Stimulated activated CD4-positive, alpha-beta T cell treated with anti-CD3 and anti-CD28 coated beads, TNF-alpha, amount 100 ng/mL, for 24 hours (primary cell): Measurements from ENCODE around the gene SCARF2.
"Not testable (repeated sequence)": the region's sequence is repeated elsewhere in the genome, so short reads cannot be mapped to it uniquely, and the experiment has no call there.

ENCODE experiments used
- DNase-seq, 3 experiments: peaks; one replicate each; pipeline ENCODE4 v3.0.0-alpha.2; 2020; ENCODE audit warnings: low read depth in 3 of 3

The SCARF2 gene

GRCh38 chr22:20459862-20460261, 22.2 kb upstream of the SCARF2 start:
- no peak for DNase-seq

GRCh38 chr22:20459152-20459542, 21.5 kb upstream of the SCARF2 start:
- no peak for DNase-seq

DNA sequence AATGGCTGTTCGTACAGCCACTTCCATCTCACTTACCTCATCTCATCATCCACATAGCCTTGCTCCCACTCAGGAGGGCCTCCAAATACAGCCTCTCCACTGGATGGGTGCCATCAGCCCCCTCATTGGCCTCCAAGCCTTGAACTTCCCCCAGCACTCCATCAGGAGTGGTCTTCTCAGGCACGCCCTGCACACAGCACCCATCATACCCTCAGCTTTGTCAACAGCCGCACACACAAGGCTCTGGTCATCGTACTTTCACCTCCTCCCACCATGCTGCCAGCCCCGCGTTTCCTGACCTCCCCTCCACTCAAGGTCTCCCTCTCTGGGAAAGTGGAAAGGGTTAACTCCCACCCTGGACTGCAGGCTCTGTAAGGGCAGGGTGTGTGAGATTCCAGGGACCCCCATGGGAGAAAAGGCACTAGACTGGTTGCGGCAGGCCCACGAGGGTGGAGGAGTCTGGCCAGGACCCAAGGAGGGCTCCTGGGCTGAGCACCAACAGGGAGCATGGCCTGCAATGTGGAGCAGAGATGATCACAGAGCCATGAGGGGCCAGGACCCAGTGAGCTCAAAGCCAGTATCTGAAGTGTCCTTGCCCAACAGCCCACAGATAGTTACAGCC, 21.0 kb upstream of the SCARF2 start:
- DNase-seq, result no peak

DNA sequence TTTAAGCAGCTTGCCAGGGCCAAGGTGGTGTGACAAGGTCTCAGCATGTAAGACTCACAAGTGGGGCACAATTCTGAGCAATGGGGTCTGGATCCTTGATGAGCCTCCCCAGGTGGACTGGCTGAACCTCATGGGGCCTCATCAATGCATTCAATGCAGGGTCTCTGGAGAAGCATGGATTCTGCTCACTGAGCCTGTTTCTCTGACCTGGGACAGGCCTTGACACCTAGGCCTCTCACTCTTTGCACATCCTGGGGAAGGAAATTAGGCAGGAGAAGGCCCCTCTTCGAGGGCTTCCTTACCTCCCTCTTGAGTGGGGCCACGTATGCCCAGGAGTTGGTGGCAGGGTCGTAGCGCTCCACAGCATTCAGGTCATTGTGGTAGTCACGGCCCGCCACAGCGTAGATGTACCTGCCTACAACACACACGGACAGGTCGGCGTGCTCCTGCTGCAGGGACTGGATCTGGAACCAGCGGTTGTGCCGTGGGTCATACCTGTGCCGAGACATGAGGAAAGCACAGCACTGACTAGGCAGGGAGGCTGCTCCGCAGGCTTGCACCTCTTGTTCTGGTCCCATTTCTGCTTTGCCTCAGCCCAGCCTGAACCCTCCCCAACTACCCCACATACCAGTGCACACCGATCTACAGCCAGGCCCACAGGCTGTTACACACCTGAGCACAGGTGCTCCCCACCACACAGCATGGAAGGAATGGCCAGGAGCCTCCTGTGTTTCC, 20.0 kb upstream of the SCARF2 start:
- DNase-seq, result no peak

GRCh38 chr22:20456722-20457076, 19.1 kb upstream of the SCARF2 start:
- no peak for DNase-seq

GRCh38 chr22:20456064-20456721, 18.6 kb upstream of the SCARF2 start:
- DNase-seq, result peak; percentile 53 to 74 (median 59)

- DNase-seq, result no peak
These were observed 18.1 kb upstream of the SCARF2 start for GRCh38 chr22:20455709-20456063.

- DNase-seq, result no peak
These were observed 15.6 kb upstream of the SCARF2 start for GRCh38 chr22:20453222-20453621.

DNA sequence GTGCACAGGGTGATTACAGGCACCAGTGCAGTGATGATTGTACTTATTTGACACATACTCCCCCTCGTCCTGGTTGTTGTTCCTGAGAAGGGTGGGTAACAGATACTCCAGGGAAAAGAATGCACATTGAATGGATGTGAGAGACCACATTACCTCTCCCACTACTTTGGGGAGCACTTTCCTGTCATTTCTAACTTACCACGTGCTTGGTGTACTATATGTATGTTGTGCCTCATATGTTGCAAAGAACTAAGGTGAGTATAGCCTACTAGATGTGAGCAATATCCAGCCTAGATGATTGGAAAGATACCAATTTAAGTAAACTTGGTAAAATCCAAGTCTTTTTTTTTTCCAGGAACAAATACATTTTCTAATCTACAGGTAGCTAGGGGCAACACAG, 14.3 kb upstream of the SCARF2 start:
- DNase-seq, result no peak

DNA sequence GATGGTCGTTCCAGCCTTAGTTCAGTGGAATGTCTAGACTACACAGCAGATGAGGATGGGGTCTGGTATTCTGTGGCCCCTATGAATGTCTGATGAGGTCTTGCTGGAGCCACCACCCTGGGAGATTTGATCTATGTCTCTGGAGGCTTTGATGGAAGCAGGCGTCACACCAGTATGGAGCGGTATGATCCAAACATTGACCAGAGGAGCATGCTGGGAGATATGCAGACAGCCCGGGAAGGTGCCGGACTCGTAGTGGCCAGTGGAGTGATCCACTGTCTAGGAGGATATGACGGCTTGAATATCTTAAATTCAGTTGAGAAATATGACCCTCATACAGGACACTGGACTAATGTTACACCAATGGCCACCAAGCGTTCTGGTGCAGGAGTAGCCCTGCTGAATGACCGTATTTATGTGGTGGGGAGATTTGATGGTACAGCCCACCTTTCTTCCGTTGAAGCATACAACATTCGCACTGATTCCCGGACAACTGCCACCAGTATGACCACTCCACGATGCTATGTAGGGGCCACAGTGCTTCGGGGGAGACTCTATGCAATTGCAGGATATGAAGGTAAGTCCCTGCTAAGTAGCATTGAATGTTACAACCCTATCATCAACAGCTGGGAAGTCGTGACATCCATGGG, 13.6 kb upstream of the SCARF2 start:
- not testable (repeated sequence) for DNase-seq

- no peak for DNase-seq
These were observed 12.9 kb upstream of the SCARF2 start for GRCh38 chr22:20450551-20450906.

DNA sequence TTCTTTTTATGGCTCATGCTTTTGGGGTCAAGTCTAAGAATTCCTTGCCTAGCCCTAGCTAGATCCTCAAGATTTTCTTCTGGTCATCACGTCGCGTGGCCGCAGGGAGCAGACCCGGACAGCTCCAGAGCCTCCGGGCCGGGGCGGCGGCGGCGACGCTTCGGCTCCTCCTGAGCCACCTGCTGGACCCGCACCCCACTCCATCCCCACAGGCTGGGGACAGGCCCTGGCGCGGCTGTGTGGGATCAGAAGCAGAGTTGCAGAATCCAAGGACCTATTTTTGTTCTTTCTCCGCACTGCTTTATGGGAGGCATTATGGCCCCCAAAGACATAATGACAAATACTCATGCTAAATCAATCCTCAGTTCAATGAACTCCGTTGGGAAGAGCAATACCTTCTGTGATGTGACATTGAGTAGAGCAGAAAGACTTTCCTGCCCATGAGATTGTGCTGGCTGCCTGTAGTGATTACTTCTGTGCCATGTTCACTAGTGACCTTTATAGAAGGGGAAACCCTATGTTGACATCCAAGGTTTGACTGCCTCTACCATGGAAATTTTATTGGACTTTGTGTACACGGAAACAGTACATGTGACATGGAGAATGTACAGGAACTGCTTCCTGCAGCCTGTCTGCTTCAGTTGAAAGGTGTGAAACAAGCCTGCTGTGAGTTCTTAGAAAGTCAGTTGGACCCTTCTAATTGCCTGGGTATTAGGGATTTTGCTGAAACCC, 12.4 kb upstream of the SCARF2 start:
- DNase-seq, result no peak

- DNase-seq, result no peak
These were observed 11.0 kb upstream of the SCARF2 start for GRCh38 chr22:20448630-20449029.

DNA sequence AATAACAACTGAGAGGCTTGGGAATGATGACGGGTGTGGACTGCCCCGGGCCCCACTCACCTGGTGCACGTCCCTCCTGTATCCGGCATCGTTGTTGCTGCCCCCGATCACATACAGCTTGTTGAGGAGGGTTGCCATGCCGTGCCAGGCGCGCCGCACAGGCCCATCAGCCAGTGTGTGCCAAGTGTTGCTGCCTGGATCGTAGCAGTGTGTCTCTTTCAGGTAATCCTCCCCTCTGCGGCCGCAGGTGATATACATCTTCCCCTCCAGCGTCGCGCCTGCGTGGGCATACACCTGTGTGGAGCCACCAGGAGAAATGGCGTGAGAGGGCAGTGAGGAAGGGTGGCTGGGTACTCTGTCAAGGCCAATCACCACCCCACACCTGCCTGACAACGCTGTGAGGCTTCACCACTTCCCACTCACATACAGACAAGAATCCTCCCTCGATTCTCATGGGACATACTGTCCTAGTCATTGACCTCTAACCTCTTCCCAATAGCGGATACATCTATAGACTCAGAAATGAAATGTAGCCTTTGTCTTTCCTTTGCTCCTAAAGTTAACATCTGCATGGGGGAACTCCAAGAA, 8.9 kb upstream of the SCARF2 start:
- DNase-seq, result no peak

DNA sequence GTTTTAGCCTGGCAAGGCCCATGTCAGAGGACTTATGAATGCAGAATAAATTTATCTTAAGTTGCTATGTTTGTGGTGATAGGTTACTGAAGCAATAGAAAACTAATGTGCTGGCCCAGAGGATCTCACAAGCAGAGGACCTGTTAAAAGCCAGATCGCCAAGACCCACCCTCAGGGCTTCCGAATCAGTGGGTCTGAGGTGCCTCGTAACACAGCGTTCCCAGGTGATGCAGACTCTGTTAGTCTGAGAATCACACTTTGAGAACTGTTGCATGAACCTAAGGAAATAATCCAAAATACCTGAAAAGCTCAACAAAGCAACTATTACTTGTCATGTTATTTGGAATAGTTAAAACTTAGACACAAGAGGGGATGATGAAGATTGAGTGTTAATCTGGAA, 6.7 kb upstream of the SCARF2 start:
- DNase-seq, result no peak

GRCh38 chr22:20442485-20443284, 5.1 kb upstream of the SCARF2 start:
- no peak for DNase-seq

DNA sequence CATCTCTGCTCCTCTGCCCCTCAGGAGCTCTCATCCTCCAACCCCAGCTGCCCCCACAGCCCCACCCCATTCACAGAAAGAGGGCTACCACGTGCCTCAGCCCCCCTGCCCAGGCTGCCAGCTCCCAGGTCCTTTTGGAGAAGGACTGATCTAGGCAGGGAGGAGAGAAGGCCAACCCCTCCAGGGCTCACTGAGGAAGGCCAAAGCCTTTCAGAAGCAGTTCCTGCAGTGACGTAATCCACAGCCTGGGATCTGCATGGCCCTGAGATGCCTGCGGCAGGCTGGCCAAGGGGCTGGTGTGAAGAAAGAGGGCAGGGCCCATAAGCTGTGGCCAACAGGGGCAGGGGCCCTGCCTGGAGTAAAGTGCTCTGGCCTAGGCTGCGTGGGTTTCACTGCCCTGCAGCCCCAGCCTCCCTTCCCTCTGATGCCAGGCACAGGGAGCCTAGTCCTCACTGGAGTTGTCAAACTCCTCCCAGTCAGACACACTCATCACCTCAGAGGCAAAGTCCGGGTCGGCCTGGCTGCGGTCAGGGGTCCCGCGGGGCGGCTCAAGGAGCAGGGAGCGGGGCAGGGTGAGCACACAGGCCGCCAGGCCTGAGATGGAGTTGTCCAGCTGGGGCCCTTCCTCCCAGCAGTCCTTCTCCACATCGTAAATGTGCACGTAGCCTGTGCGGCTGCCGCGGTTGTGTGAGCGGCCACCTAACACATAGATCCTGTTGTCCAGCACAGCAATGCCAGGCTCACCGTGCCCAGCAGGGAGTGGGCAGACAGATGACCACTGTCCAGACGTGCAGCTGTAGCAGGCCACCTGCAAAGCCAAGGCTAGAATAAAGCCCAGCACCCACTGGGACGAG, 4.2 kb upstream of the SCARF2 start:
- DNase-seq, result no peak

GRCh38 chr22:20440637-20441591, 3.3 kb upstream of the SCARF2 start:
- no peak for DNase-seq
